Keratinocyte (primary cell): ENCODE measurements around the gene CDAN1. TPM values are rescaled to one million over a fixed set of nuclear protein-coding genes. Genes with fewer than 3 reads are reported as not detected.

Experiments
- DNase-seq: peaks from one replicate; pipeline ENCODE4 v3.0.0-alpha.2; 2011; ENCODE audit warnings: low read depth, missing footprints, low spot score
- FAIRE-seq: peaks from 2 replicates; lab custom pipeline; 2011; peaks lifted over from hg19 to GRCh38; lab: Jason Lieb, UNC
- H2AFZ ChIP-seq: 2 replicates; pipeline ENCODE4 v1.6.0; 2012; ENCODE audit warnings: low read length, control low read depth, inconsistent platforms; ENCODE audit not compliant: control insufficient read depth
- H3K27ac ChIP-seq: 2 replicates; pipeline ENCODE4 v1.5.1; 2011; ENCODE audit warnings: low read length; ENCODE audit not compliant: control insufficient read depth, insufficient read depth
- H3K27me3 ChIP-seq: 3 replicates; pipeline ENCODE4 v1.6.0; 2011; ENCODE audit warnings: low read length; ENCODE audit not compliant: control insufficient read depth, insufficient read depth; ENCODE audit errors: extremely low read depth
- H3K36me3 ChIP-seq, 2 experiments: 2 replicates in 1 of 2; 3 replicates in 1 of 2; pipeline ENCODE4 v1.5.1; 2011; ENCODE audit warnings: low read length in 2 of 2, mild to moderate bottlenecking in 1 of 2; ENCODE audit not compliant: control insufficient read depth in 2 of 2, insufficient read depth in 2 of 2; ENCODE audit errors: extremely low read depth in 1 of 2
- H3K4me1 ChIP-seq: 3 replicates; pipeline ENCODE4 v1.5.1; 2011; ENCODE audit warnings: low read length; ENCODE audit not compliant: control insufficient read depth, insufficient read depth; ENCODE audit errors: extremely low read depth
- H3K4me2 ChIP-seq: 3 replicates; pipeline ENCODE4 v1.6.0; 2011; ENCODE audit warnings: low read depth, low read length; ENCODE audit not compliant: control insufficient read depth, insufficient read depth; ENCODE audit errors: extremely low read depth
- H3K4me3 ChIP-seq, 3 experiments: fragments of 200-600 bp in 1 of 3; sonication (generic) in 1 of 3; 2 replicates in 2 of 3; 3 replicates in 1 of 3; pipeline ENCODE4 v1.5.1; 2011 to 2016; ENCODE audit warnings: low read length in 3 of 3, mild to moderate bottlenecking in 3 of 3, control low read depth in 2 of 3, inconsistent platforms in 1 of 3, low read depth in 1 of 3, mixed read lengths in 1 of 3, mixed run types in 1 of 3, moderate library complexity in 1 of 3; ENCODE audit not compliant: control insufficient read depth in 2 of 3, insufficient read depth in 2 of 3; ENCODE audit errors: extremely low read depth in 1 of 3
- H3K79me2 ChIP-seq: 2 replicates; pipeline ENCODE4 v1.6.0; 2012; ENCODE audit warnings: low read length; ENCODE audit not compliant: control insufficient read depth, insufficient read depth
- H3K9ac ChIP-seq: 3 replicates; pipeline ENCODE4 v1.6.0; 2011; ENCODE audit warnings: low read length; ENCODE audit not compliant: control insufficient read depth, insufficient read depth; ENCODE audit errors: extremely low read depth
- H3K9me1 ChIP-seq: 3 replicates; pipeline ENCODE4 v1.6.0; 2011; ENCODE audit warnings: low read length; ENCODE audit not compliant: control insufficient read depth, insufficient read depth; ENCODE audit errors: extremely low read depth
- H3K9me3 ChIP-seq: 2 replicates; pipeline ENCODE4 v1.5.1; 2012; ENCODE audit warnings: low read depth, low read length; ENCODE audit not compliant: control insufficient read depth
- H4K20me1 ChIP-seq: 3 replicates; pipeline ENCODE4 v1.6.0; 2011; ENCODE audit warnings: low read length; ENCODE audit not compliant: control insufficient read depth, insufficient read depth; ENCODE audit errors: extremely low read depth
- EZH2 ChIP-seq: IDR thresholded peaks from one replicate; pipeline ENCODE4 v1.6.1; 2012; ENCODE audit warnings: inconsistent platforms, mild to moderate bottlenecking, low read length, moderate library complexity
- dilution Hi-C: fragments of 300-500 bp; cut with MboI; formaldehyde crosslinking; loops from one replicate; pipeline ENCODE4 v1.7.0; 2020; ENCODE audit warnings: low sequenced_read_pairs; ENCODE audit not compliant: extremely low pct_ligation_motif_present
- polyA plus RNA-seq, 5 experiments: library from polyadenylated mRNA; depleted of rRNA in 3 of 5; stranded (reverse) in 3 of 5; stranded (forward) in 1 of 5; unstranded in 1 of 5; fragments of >200 nt; gene quantifications; 1 replicate in 1 of 5; 2 replicates in 3 of 5; 3 replicates in 1 of 5; pipeline versions ENCODE4 v1.2.1 to v1.2.3, GENCODE V29; 2011 to 2012; ENCODE audit warnings: missing spikeins in 2 of 5, low read depth in 1 of 5, low replicate concordance in 1 of 5
- TF ChIP-seq, protein P1 (sequence below), 3 experiments: IDR thresholded peaks in 1 of 3; conservative IDR thresholded peaks in 1 of 3; optimal IDR thresholded peaks in 1 of 3; 2 replicates in 2 of 3; 3 replicates in 1 of 3; pipeline versions ENCODE3 to v1.5.1; 2011; ENCODE audit warnings: low read length in 3 of 3, mild to moderate bottlenecking in 3 of 3, moderate library complexity in 2 of 3, control low read depth in 1 of 3, inconsistent platforms in 1 of 3; ENCODE audit not compliant: insufficient read depth in 2 of 3; ENCODE audit errors: extremely low read depth in 1 of 3

The CDAN1 gene
- polyA plus RNA-seq, 1 donor (not counting 4 experiments of a cell fraction or from before 2014, with no cell fraction given): 3.8 TPM

DNA sequence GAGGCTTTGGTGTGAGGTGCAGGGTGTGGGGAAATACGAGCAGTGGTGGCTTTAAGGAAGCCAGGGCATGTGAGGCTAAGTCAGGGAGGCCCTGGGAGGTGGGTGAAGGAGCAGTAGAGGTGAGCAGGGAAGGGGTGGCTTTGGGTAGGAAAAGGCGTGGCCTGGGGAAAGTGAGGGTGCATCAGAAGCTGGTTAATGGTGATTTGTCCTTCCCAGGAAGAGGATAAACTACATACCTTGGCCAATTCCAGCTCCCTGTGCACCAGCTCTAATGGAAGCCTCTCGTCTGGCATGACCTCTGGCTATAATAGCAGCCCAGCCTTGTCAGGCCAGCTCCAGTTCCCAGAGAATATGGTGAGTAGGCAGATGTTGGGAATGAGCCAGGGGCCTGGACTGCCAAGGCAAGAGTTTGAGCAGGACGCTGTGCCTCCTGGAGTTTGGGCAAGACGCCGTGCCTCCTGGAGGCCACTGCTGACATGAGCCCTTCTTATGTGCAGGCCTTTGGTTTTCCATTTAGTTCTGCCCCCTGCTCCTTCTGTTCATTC is 41.3 kb downstream of the CDAN1 start:
- no peaks in the 10 kb centered on the region for H4K20me1 ChIP-seq
- H3K79me2 ChIP-seq: no peaks in the 10 kb centered on the region
- H3K9me3 ChIP-seq: no peaks in the 10 kb centered on the region
- dilution Hi-C loops: no loop called here
- H3K9me1 ChIP-seq: no peaks in the 10 kb centered on the region
- DNase-seq: no peak
- H3K27me3 ChIP-seq: no peaks in the 10 kb centered on the region
- no peaks in the 10 kb centered on the region for H3K4me1 ChIP-seq
- H2AFZ ChIP-seq: no peak overlapping the region
- H3K27ac ChIP-seq: no peak overlapping the region
- no peak for TF ChIP-seq EZH2
- TF ChIP-seq, protein P1, sequence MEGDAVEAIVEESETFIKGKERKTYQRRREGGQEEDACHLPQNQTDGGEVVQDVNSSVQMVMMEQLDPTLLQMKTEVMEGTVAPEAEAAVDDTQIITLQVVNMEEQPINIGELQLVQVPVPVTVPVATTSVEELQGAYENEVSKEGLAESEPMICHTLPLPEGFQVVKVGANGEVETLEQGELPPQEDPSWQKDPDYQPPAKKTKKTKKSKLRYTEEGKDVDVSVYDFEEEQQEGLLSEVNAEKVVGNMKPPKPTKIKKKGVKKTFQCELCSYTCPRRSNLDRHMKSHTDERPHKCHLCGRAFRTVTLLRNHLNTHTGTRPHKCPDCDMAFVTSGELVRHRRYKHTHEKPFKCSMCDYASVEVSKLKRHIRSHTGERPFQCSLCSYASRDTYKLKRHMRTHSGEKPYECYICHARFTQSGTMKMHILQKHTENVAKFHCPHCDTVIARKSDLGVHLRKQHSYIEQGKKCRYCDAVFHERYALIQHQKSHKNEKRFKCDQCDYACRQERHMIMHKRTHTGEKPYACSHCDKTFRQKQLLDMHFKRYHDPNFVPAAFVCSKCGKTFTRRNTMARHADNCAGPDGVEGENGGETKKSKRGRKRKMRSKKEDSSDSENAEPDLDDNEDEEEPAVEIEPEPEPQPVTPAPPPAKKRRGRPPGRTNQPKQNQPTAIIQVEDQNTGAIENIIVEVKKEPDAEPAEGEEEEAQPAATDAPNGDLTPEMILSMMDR (optimal IDR thresholded peaks at IDR 0.05 in 1 of 3, IDR thresholded peaks at IDR 0.05 in 1 of 3, conservative IDR thresholded peaks at IDR 0.05 in 1 of 3; ENCODE audit: extremely low read depth in 1 of 3, insufficient read depth in 2 of 3, low read length in 3 of 3): no peak
- H3K9ac ChIP-seq: no peak overlapping the region
- no peak overlapping the region for H3K4me3 ChIP-seq
- FAIRE-seq: no peak
- H3K4me2 ChIP-seq: no peak overlapping the region
- peaks cover 0 to 6% of the 10 kb centered on the region in 2 experiments for H3K36me3 ChIP-seq

DNA sequence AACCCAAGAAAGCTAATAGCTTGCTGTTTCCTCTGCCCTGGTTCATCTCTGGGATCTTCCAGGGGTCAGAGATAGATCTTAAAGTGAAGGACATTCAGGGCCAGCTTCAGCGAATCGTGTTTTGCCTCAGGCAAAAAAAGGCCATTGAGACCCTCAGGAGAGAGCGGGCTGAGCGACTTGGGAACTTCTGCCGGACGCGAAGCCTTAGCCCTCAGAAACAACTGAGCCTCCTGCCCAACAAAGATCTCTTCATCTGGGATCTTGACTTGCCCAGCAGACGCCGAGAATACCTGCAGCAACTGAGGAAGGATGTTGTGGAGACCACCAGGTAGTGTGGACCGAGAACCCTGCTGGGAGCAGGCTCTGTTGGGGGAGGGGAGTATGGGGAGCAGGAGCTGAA is 42.5 kb downstream of the CDAN1 start:
- Histone ChIP-seq H2AFZ (no peak overlapping the region), H3K27ac (no peak overlapping the region), H3K9me1 (no peaks in the 10 kb centered on the region), H3K4me2 (no peak overlapping the region), H3K9me3 (no peaks in the 10 kb centered on the region), H3K4me1 (no peaks in the 10 kb centered on the region), H3K27me3 (no peaks in the 10 kb centered on the region), H3K79me2 (no peaks in the 10 kb centered on the region), H3K36me3 (peaks cover 0 to 6% of the 10 kb centered on the region in 2 experiments), H3K4me3 (no peak overlapping the region), H3K9ac (no peak overlapping the region), H4K20me1 (no peaks in the 10 kb centered on the region)
- TF ChIP-seq, protein P1 (optimal IDR thresholded peaks at IDR 0.05 in 1 of 3, IDR thresholded peaks at IDR 0.05 in 1 of 3, conservative IDR thresholded peaks at IDR 0.05 in 1 of 3; ENCODE audit: extremely low read depth in 1 of 3, insufficient read depth in 2 of 3, low read length in 3 of 3): no peak
- TF ChIP-seq EZH2: no peak
- DNase-seq: no peak
- dilution Hi-C loops: no loop called here
- no peak for FAIRE-seq
